IMR-90 (cell line): Measurements from ENCODE around the gene ZNF74. TPM values are rescaled to one million over a fixed set of nuclear protein-coding genes. Genes with fewer than 3 reads are reported as not detected.

Experiments used
- ATAC-seq: fragments of 200-7000 bp; cut with Tn5 transposase; 2 replicates; pipeline ENCODE4 v1.9.1; 2020; ENCODE audit warnings: low read depth, mild to moderate bottlenecking, moderate library complexity
- BruUV-seq: library from RNA; stranded (reverse); fragments of 400-500 nt; replicated peaks from 2 replicates; lab custom pipeline; 2021; lab: Mats Ljungman, UMichigan
- CTCF ChIA-PET: fragments of 300-600 bp; formaldehyde crosslinking; extraction: SDS; loops from one replicate; lab custom pipeline; 2021; ENCODE audit warnings: antibody characterized with exemption; lab: Yijun Ruan, JAX
- POLR2A ChIA-PET: fragments of 300-600 bp; sonication (Branson Sonifier 250); formaldehyde crosslinking; loops from one replicate; lab custom pipeline; 2022; ENCODE audit warnings: antibody characterized with exemption; ENCODE audit not compliant: unreplicated experiment; lab: Charles Lee
- DNase-seq: peaks from one replicate; pipeline ENCODE4 v3.0.0; 2013
- H2AFZ ChIP-seq: replicated peaks from 2 replicates; pipeline ENCODE3; 2013; ENCODE audit warnings: low read length, mild to moderate bottlenecking; ENCODE audit not compliant: poor library complexity
- H2AK5ac ChIP-seq: 2 replicates; pipeline ENCODE4 v1.6.1; 2013; ENCODE audit warnings: low read depth, low read length, inconsistent platforms
- H2AK9ac ChIP-seq: replicated peaks from 2 replicates; pipeline ENCODE3; 2013; ENCODE audit warnings: mild to moderate bottlenecking, low read depth, low read length, moderate library complexity; ENCODE audit not compliant: poor library complexity
- H2BK120ac ChIP-seq: 2 replicates; pipeline ENCODE4 v1.6.1; 2013; ENCODE audit warnings: low read depth, low read length, inconsistent platforms
- H2BK15ac ChIP-seq: 3 replicates; pipeline ENCODE4 v1.6.1; 2013; ENCODE audit warnings: low read depth, low read length, inconsistent platforms
- H2BK20ac ChIP-seq: 2 replicates; pipeline ENCODE4 v1.6.1; 2013; ENCODE audit warnings: low read depth, mild to moderate bottlenecking, inconsistent platforms, low read length, moderate library complexity
- H2BK5ac ChIP-seq: 2 replicates; pipeline ENCODE4 v1.6.1; 2013; ENCODE audit warnings: mild to moderate bottlenecking, low read depth, low read length, inconsistent platforms; ENCODE audit not compliant: poor library complexity, severe bottlenecking
- H3K14ac ChIP-seq: replicated peaks from 2 replicates; pipeline ENCODE4 v1.6.1; 2013; ENCODE audit warnings: low read depth, low read length, inconsistent platforms
- H3K18ac ChIP-seq: 2 replicates; pipeline ENCODE4 v1.6.1; 2013; ENCODE audit warnings: low read depth, low read length, control low read depth
- H3K23ac ChIP-seq: 2 replicates; pipeline ENCODE4 v1.6.1; 2013; ENCODE audit warnings: low read depth, low read length, inconsistent platforms
- H3K27ac ChIP-seq: 2 replicates; pipeline ENCODE4 v1.5.1; 2013; ENCODE audit warnings: mild to moderate bottlenecking, control low read depth, low read length; ENCODE audit not compliant: insufficient read depth
- H3K27me3 ChIP-seq: 2 replicates; pipeline ENCODE4 v1.6.1; 2013; ENCODE audit warnings: low read length; ENCODE audit not compliant: control insufficient read depth, insufficient read depth
- H3K36me3 ChIP-seq: 2 replicates; pipeline ENCODE4 v1.6.1; 2013; ENCODE audit warnings: low read length, mixed read lengths; ENCODE audit not compliant: control insufficient read depth, insufficient read depth
- H3K4ac ChIP-seq: 2 replicates; pipeline ENCODE4 v1.6.1; 2013; ENCODE audit warnings: low read depth, low read length, inconsistent platforms
- H3K4me1 ChIP-seq: 2 replicates; pipeline ENCODE4 v1.6.1; 2013; ENCODE audit warnings: low read length, mixed read lengths; ENCODE audit not compliant: control insufficient read depth, insufficient read depth
- H3K4me2 ChIP-seq: 2 replicates; pipeline ENCODE4 v1.6.1; 2013; ENCODE audit warnings: low read depth, mild to moderate bottlenecking, control low read depth, low read length, moderate library complexity
- H3K4me3 ChIP-seq: 2 replicates; pipeline ENCODE4 v1.5.1; 2013; ENCODE audit warnings: low read depth, mild to moderate bottlenecking, control low read depth, low read length, moderate library complexity; ENCODE audit not compliant: insufficient read depth
- H3K56ac ChIP-seq: 2 replicates; pipeline ENCODE4 v1.6.1; 2013; ENCODE audit warnings: low read length, inconsistent platforms; ENCODE audit not compliant: insufficient read depth; ENCODE audit errors: extremely low read depth
- H3K79me1 ChIP-seq, 2 experiments: 2 replicates each; pipeline ENCODE4 v1.6.1; 2013; ENCODE audit warnings: low read length in 2 of 2, inconsistent platforms in 1 of 2, low read depth in 1 of 2
- H3K9ac ChIP-seq: 2 replicates; pipeline ENCODE4 v1.6.1; 2013; ENCODE audit warnings: low read depth, low read length, control low read depth
- H3K9me1 ChIP-seq: 2 replicates; pipeline ENCODE4 v1.6.1; 2013; ENCODE audit warnings: low read length, inconsistent platforms; ENCODE audit not compliant: insufficient read depth
- H3K9me3 ChIP-seq: 2 replicates; pipeline ENCODE4 v1.6.1; 2013; ENCODE audit warnings: low read length; ENCODE audit not compliant: control insufficient read depth, insufficient read depth
- H4K20me1 ChIP-seq: 2 replicates; pipeline ENCODE4 v1.6.1; 2013; ENCODE audit warnings: low read length, inconsistent platforms; ENCODE audit not compliant: insufficient read depth
- H4K5ac ChIP-seq: 2 replicates; pipeline ENCODE4 v1.6.1; 2013; ENCODE audit warnings: mild to moderate bottlenecking, low read depth, low read length, control low read depth
- H4K8ac ChIP-seq, 2 experiments: 2 replicates each; pipeline ENCODE4 v1.6.1; 2013; ENCODE audit warnings: low read depth in 2 of 2, low read length in 2 of 2, control low read depth in 1 of 2, inconsistent platforms in 1 of 2
- H4K91ac ChIP-seq: 2 replicates; pipeline ENCODE4 v1.6.1; 2013; ENCODE audit warnings: low read depth, low read length, inconsistent platforms; ENCODE audit not compliant: insufficient read depth
- BHLHE40 ChIP-seq: fragments of 150-350 bp; IDR thresholded peaks from 2 replicates; pipeline ENCODE4 v1.6.1; 2016; ENCODE audit warnings: mild to moderate bottlenecking, low read depth, low read length
- CEBPB ChIP-seq: IDR thresholded peaks from 2 replicates; pipeline ENCODE4 v1.6.1; 2012; ENCODE audit warnings: low read depth, low read length, improper control_type of control experiment
- CHD1 ChIP-seq: IDR thresholded peaks from 2 replicates; pipeline ENCODE4 v1.6.1; 2012; ENCODE audit warnings: low read depth, low read length, improper control_type of control experiment
- FOS ChIP-seq: fragments of 150-350 bp; IDR thresholded peaks from 2 replicates; pipeline ENCODE4 v1.6.1; 2016; ENCODE audit warnings: low read depth, low read length
- MAFK ChIP-seq: IDR thresholded peaks from 2 replicates; pipeline ENCODE4 v1.6.1; 2012; ENCODE audit warnings: low read depth, low read length, improper control_type of control experiment
- MAZ ChIP-seq: IDR thresholded peaks from 2 replicates; pipeline ENCODE4 v1.6.1; 2012; ENCODE audit warnings: low read depth, mild to moderate bottlenecking, low read length, improper control_type of control experiment, moderate library complexity, borderline replicate concordance
- MXI1 ChIP-seq: IDR thresholded peaks from 2 replicates; pipeline ENCODE4 v1.6.1; 2012; ENCODE audit warnings: low read depth, mild to moderate bottlenecking, low read length, moderate library complexity, borderline replicate concordance
- NFE2L2 ChIP-seq: fragments of 150-350 bp; IDR thresholded peaks from 2 replicates; pipeline ENCODE4 v1.6.1; 2016; ENCODE audit warnings: low read depth, mild to moderate bottlenecking, low read length
- POLR2A ChIP-seq: IDR thresholded peaks from 2 replicates; pipeline ENCODE4 v1.6.1; 2012; ENCODE audit warnings: mild to moderate bottlenecking, low read depth, low read length
- RAD21 ChIP-seq: IDR thresholded peaks from 2 replicates; pipeline ENCODE4 v1.6.1; 2012; ENCODE audit warnings: low read length, improper control_type of control experiment
- RCOR1 ChIP-seq: IDR thresholded peaks from 2 replicates; pipeline ENCODE4 v1.6.1; 2012; ENCODE audit warnings: mild to moderate bottlenecking, low read length, improper control_type of control experiment; ENCODE audit not compliant: insufficient replicate concordance
- RFX5 ChIP-seq: IDR thresholded peaks from 2 replicates; pipeline ENCODE4 v1.8.0; 2012; ENCODE audit warnings: low read depth, mild to moderate bottlenecking, low read length, moderate library complexity
- SMC3 ChIP-seq: fragments of 150-350 bp; IDR thresholded peaks from 2 replicates; pipeline ENCODE4 v1.6.1; 2016; ENCODE audit warnings: low read depth, mild to moderate bottlenecking, antibody characterized with exemption, low read length, moderate library complexity
- WGBS, 2 experiments: methylation state at CpG; one replicate each; pipeline versions ENCODE4 v1.1.5 to v1.1.7; 2013; ENCODE audit warnings: missing lambda C conversion rate in 2 of 2; ENCODE audit not compliant: insufficient read length in 1 of 2; ENCODE audit errors: extremely low coverage in 2 of 2; 5-methylcytosine and 5-hydroxymethylcytosine counted together
- dilution Hi-C: fragments of 300-500 bp; cut with HindIII; formaldehyde crosslinking; loops from one replicate; pipeline ENCODE4 v1.14.3; 2018; ENCODE audit warnings: low sequenced_read_pairs; ENCODE audit not compliant: unreplicated experiment
- in situ Hi-C: fragments of 300-500 bp; cut with MboI; formaldehyde crosslinking; loops from 3 replicates; pipeline ENCODE4 v1.14.3; 2019; ENCODE audit warnings: low sequenced_read_pairs, inconsistent platforms, mixed read lengths
- intact Hi-C: fragments of 100-400 bp; cut with micrococcal nuclease; formaldehyde crosslinking; loops from 2 replicates; pipeline ENCODE4 v1.10.0; 2022
- polyA plus RNA-seq, 3 experiments: library from polyadenylated mRNA; depleted of rRNA; stranded (reverse); fragments of >200 nt; gene quantifications; 2 replicates each; pipeline ENCODE4 v1.2.3, GENCODE V29; 2012; ENCODE audit warnings: low replicate concordance in 1 of 3
- total RNA-seq: library from RNA; depleted of rRNA; stranded (reverse); fragments of >200 nt; gene quantifications from 2 replicates; pipeline ENCODE4 v1.2.3, GENCODE V29; 2012
- TF ChIP-seq, protein P1 (sequence below): fragments of 150-350 bp; IDR thresholded peaks from 2 replicates; pipeline ENCODE4 v1.6.1; 2017; ENCODE audit warnings: mild to moderate bottlenecking, antibody characterized with exemption, low read length, low read depth
- TF ChIP-seq, protein P2 (sequence below): fragments of 150-350 bp; IDR thresholded peaks from 2 replicates; pipeline ENCODE4 v1.6.1; 2016; ENCODE audit warnings: low read depth, mild to moderate bottlenecking, low read length, moderate library complexity, borderline replicate concordance
- TF ChIP-seq, protein P3 (sequence below): conservative IDR thresholded peaks from 2 replicates; pipeline ENCODE4 v1.5.1; 2012; ENCODE audit warnings: mild to moderate bottlenecking, low read depth, low read length, improper control_type of control experiment

Gene ZNF74
- total and polyA plus RNA-seq, 2 of the 4 experiments (the other 2 are of a cell fraction): 7.5 to 8.4 TPM

DNA sequence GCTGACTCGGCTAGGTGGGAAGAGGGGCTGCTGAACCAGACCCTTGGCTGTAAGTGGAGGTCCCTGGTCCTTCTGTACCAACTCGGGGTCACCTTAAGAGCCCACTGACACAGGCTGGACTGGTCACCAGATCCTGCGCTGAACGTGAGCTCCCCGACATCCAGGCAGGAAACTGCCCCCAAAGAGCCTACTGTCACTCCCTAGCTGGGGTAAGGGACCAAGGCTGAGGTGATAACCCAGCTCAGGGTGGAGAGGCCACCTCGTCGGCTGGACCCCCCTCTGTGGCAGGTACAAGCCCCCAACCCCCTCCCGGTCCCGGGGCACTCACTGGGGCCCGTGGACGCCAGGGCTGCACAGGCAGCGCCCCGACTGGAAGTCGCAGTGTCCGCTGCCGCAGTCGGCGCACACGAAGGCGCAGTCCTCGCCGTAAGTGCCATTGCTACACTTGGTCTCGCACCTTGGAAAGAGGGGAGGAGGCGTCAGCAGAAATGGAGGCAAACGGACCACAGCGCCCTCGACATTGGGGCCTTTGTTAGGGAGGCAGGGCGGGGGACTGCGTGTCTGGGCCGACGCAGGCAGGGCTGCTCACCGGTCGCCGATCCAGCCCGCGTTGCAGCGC is 36.3 kb downstream of the ZNF74 start:
- no peak overlapping the region for H3K56ac ChIP-seq
- intact Hi-C loops: no loop called here

More for the DNA sequence above, 36.3 kb downstream of the ZNF74 start:
- H2BK15ac ChIP-seq: no peak overlapping the region
- H2BK5ac ChIP-seq: no peak overlapping the region
- H2AK5ac ChIP-seq: no peak overlapping the region
- no peak overlapping the region for H3K4me2 ChIP-seq
- H2AFZ ChIP-seq: no peak overlapping the region
- no peak overlapping the region for H2AK9ac ChIP-seq
- no peak overlapping the region for H3K23ac ChIP-seq
- DNase-seq (no peak), ATAC-seq (no peak)
- H4K5ac ChIP-seq: no peak overlapping the region
- no peak overlapping the region for H4K91ac ChIP-seq
- dilution Hi-C loops (no loop called here), in situ Hi-C loops (no loop called here)
- peaks cover 79% of the 10 kb centered on the region for H4K20me1 ChIP-seq
- peaks cover 46% of the 10 kb centered on the region for H3K36me3 ChIP-seq
- WGBS, 2 experiments: 90% methylated on average over 27 of the region's 37 CpGs; no CpG with 5 or more reads in 1 of the 2 experiments
- H2BK20ac ChIP-seq: no peak overlapping the region
- no peak overlapping the region for H3K18ac ChIP-seq
- H3K27me3 ChIP-seq: no peaks in the 10 kb centered on the region
- no peak overlapping the region for H3K4me3 ChIP-seq
- no TSS peak for BruUV-seq
- peaks cover 10% of the 10 kb centered on the region for H3K4me1 ChIP-seq
- no peak overlapping the region for H4K8ac ChIP-seq
- no peak overlapping the region for H3K4ac ChIP-seq
- no peak for TF ChIP-seq MAFK
- TF ChIP-seq NFE2L2: no peak
- no peak for TF ChIP-seq MXI1
- TF ChIP-seq, protein P1, sequence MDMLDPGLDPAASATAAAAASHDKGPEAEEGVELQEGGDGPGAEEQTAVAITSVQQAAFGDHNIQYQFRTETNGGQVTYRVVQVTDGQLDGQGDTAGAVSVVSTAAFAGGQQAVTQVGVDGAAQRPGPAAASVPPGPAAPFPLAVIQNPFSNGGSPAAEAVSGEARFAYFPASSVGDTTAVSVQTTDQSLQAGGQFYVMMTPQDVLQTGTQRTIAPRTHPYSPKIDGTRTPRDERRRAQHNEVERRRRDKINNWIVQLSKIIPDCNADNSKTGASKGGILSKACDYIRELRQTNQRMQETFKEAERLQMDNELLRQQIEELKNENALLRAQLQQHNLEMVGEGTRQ: no peak
- TF ChIP-seq, protein P2, sequence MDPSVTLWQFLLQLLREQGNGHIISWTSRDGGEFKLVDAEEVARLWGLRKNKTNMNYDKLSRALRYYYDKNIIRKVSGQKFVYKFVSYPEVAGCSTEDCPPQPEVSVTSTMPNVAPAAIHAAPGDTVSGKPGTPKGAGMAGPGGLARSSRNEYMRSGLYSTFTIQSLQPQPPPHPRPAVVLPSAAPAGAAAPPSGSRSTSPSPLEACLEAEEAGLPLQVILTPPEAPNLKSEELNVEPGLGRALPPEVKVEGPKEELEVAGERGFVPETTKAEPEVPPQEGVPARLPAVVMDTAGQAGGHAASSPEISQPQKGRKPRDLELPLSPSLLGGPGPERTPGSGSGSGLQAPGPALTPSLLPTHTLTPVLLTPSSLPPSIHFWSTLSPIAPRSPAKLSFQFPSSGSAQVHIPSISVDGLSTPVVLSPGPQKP: no peak
- TF ChIP-seq CHD1: no peak
- no peak for TF ChIP-seq MAZ
- no peak for TF ChIP-seq RFX5
- TF ChIP-seq, protein P3, sequence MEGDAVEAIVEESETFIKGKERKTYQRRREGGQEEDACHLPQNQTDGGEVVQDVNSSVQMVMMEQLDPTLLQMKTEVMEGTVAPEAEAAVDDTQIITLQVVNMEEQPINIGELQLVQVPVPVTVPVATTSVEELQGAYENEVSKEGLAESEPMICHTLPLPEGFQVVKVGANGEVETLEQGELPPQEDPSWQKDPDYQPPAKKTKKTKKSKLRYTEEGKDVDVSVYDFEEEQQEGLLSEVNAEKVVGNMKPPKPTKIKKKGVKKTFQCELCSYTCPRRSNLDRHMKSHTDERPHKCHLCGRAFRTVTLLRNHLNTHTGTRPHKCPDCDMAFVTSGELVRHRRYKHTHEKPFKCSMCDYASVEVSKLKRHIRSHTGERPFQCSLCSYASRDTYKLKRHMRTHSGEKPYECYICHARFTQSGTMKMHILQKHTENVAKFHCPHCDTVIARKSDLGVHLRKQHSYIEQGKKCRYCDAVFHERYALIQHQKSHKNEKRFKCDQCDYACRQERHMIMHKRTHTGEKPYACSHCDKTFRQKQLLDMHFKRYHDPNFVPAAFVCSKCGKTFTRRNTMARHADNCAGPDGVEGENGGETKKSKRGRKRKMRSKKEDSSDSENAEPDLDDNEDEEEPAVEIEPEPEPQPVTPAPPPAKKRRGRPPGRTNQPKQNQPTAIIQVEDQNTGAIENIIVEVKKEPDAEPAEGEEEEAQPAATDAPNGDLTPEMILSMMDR: no peak
- TF ChIP-seq RAD21: no peak
- TF ChIP-seq RCOR1: no peak
- no peak for TF ChIP-seq CEBPB
- TF ChIP-seq SMC3: no peak
- no peak for TF ChIP-seq POLR2A
- no peak for TF ChIP-seq BHLHE40
- TF ChIP-seq FOS: no peak
- no peaks in the 10 kb centered on the region for H3K9me3 ChIP-seq
- CTCF ChIA-PET: no interaction called here
- H3K27ac ChIP-seq: no peak overlapping the region
- H3K9ac ChIP-seq: no peak overlapping the region
- H3K9me1 ChIP-seq: peaks cover 21% of the 10 kb centered on the region
- POLR2A ChIA-PET: no interaction called here
- H2BK120ac ChIP-seq: no peak overlapping the region
- H3K79me1 ChIP-seq: peaks cover 3 to 73% of the 10 kb centered on the region in 2 experiments; a peak in 3 of 4 replicates
- H3K14ac ChIP-seq: no peak overlapping the region
